B cell (primary cell): ENCODE results near the gene PFN1. TPM values are rescaled to one million over a fixed set of nuclear protein-coding genes. Genes with fewer than 3 reads are reported as not detected.

Source experiments
- ATAC-seq: fragments of 200-7000 bp; cut with Tn5 transposase; one replicate; pipeline ENCODE4 v1.10.0; 2021; ENCODE audit warnings: low read depth, mild to moderate bottlenecking, moderate number of reproducible peaks, moderate library complexity
- CTCF ChIA-PET: fragments of 350-600 bp; sonication (Branson Sonifier 250); formaldehyde crosslinking; loops from one replicate; lab custom pipeline; 2021; ENCODE audit warnings: antibody characterized with exemption, inconsistent platforms; lab: Charles Lee
- POLR2A ChIA-PET: fragments of 350-600 bp; sonication (Branson Sonifier 250); formaldehyde crosslinking; loops from one replicate; lab custom pipeline; 2021; ENCODE audit warnings: antibody characterized with exemption; lab: Charles Lee
- DNase-seq: peaks from one replicate; pipeline ENCODE4 v3.0.0; 2013
- H2AFZ ChIP-seq: 2 replicates; pipeline ENCODE4 v1.6.1; 2012; ENCODE audit warnings: mild to moderate bottlenecking, low read depth, low read length; ENCODE audit not compliant: insufficient read depth, poor library complexity, severe bottlenecking
- H3K27ac ChIP-seq, 2 donors: 1 replicate in 1 of 2; 2 replicates in 1 of 2; pipeline ENCODE4 v1.5.1; 2012 to 2013; ENCODE audit warnings: low read length in 2 of 2, mild to moderate bottlenecking in 2 of 2, moderate library complexity in 1 of 2
- H3K27me3 ChIP-seq, 4 experiments: fragments of 200-600 bp in 1 of 4; sonication (generic) in 1 of 4; replicated peaks in 1 of 4; 1 replicate in 2 of 4; 2 replicates in 2 of 4; pipeline versions ENCODE4 v1.6.1 to v1.7.0; 2013 to 2016; ENCODE audit warnings: low read length in 3 of 4, mild to moderate bottlenecking in 2 of 4, mixed read lengths in 1 of 4, moderate library complexity in 1 of 4; ENCODE audit not compliant: insufficient read depth in 4 of 4, control insufficient read depth in 3 of 4; ENCODE audit errors: control extremely low read depth in 1 of 4
- H3K36me3 ChIP-seq, 2 experiments: replicated peaks in 1 of 2; 1 replicate in 1 of 2; 2 replicates in 1 of 2; pipeline versions ENCODE4 v1.6.1 to v1.7.1; 2013; ENCODE audit warnings: low read length in 1 of 2; ENCODE audit not compliant: insufficient read depth in 2 of 2, control insufficient read depth in 1 of 2; ENCODE audit errors: control extremely low read depth in 1 of 2, extremely low read depth in 1 of 2
- H3K4me1 ChIP-seq, 2 donors: fragments of 200-600 bp in 1 of 2; sonication (generic) in 1 of 2; 1 replicate in 1 of 2; 2 replicates in 1 of 2; pipeline versions ENCODE4 v1.5.1 to v1.6.1; 2013 to 2017; ENCODE audit warnings: low read length in 2 of 2; ENCODE audit not compliant: control insufficient read depth in 2 of 2, insufficient read depth in 2 of 2
- H3K4me2 ChIP-seq: replicated peaks from 2 replicates; pipeline ENCODE3; 2012; ENCODE audit warnings: mild to moderate bottlenecking, low read depth, low read length; ENCODE audit not compliant: poor library complexity, severe bottlenecking
- H3K4me3 ChIP-seq, 5 experiments: fragments of 200-600 bp in 1 of 5; sonication (generic) in 1 of 5; 1 replicate in 3 of 5; 2 replicates in 2 of 5; pipeline versions ENCODE4 v1.5.1 to v1.7.0; 2011 to 2016; ENCODE audit warnings: low read length in 4 of 5, mild to moderate bottlenecking in 4 of 5, low read depth in 2 of 5, control low read depth in 1 of 5, moderate library complexity in 1 of 5; ENCODE audit not compliant: insufficient read depth in 1 of 5; ENCODE audit errors: control extremely low read depth in 1 of 5, extremely low read depth in 1 of 5
- H3K79me2 ChIP-seq: fragments of 200-600 bp; sonication (generic); one replicate; pipeline ENCODE4 v1.6.0; 2016; ENCODE audit warnings: low read length; ENCODE audit not compliant: control insufficient read depth, insufficient read depth
- H3K9ac ChIP-seq: fragments of 200-600 bp; sonication (generic); 2 replicates; pipeline ENCODE4 v1.6.1; 2017; ENCODE audit warnings: mild to moderate bottlenecking, low read length, moderate library complexity
- H3K9me3 ChIP-seq, 3 donors: one replicate each; pipeline versions ENCODE4 v1.6.1 to v1.7.1; 2013; ENCODE audit warnings: low read length in 2 of 3; ENCODE audit not compliant: control insufficient read depth in 2 of 3, insufficient read depth in 1 of 3; ENCODE audit errors: control extremely low read depth in 1 of 3
- H4K20me1 ChIP-seq: 2 replicates; pipeline ENCODE4 v1.6.0; 2012; ENCODE audit warnings: mild to moderate bottlenecking, low read length; ENCODE audit not compliant: insufficient read depth, control insufficient read depth, poor library complexity, severe bottlenecking
- H3K27ac Mint-ChIP-seq: one replicate; pipeline ENCODE4 v1.8.0; 2021; ENCODE audit warnings: mixed read lengths
- H3K27me3 Mint-ChIP-seq: one replicate; pipeline ENCODE4 v1.8.0; 2021; ENCODE audit warnings: mixed read lengths
- H3K4me1 Mint-ChIP-seq: one replicate; pipeline ENCODE4 v1.8.0; 2021; ENCODE audit warnings: mixed read lengths
- H3K4me3 Mint-ChIP-seq: one replicate; pipeline ENCODE4 v1.8.0; 2021; ENCODE audit warnings: mixed read lengths
- H3K9me3 Mint-ChIP-seq: one replicate; pipeline ENCODE4 v1.8.0; 2022; ENCODE audit warnings: mixed read lengths; ENCODE audit not compliant: insufficient read depth
- CTCF ChIP-seq: fragments of 200-600 bp; IDR thresholded peaks from one replicate; pipeline ENCODE4 v1.8.0; 2022; ENCODE audit warnings: antibody characterized with exemption, mild to moderate bottlenecking
- EZH2 ChIP-seq: IDR thresholded peaks from 2 replicates; pipeline ENCODE4 v1.6.1; 2012; ENCODE audit warnings: borderline replicate concordance, low read depth, mild to moderate bottlenecking, moderate library complexity, low read length; ENCODE audit not compliant: insufficient read depth, poor library complexity, severe bottlenecking
- WGBS: methylation state at CpG from one replicate; pipeline ENCODE4 v1.1.5; 2013; ENCODE audit warnings: missing lambda C conversion rate; ENCODE audit not compliant: insufficient coverage; 5-methylcytosine and 5-hydroxymethylcytosine counted together
- intact Hi-C: fragments of 100-400 bp; cut with micrococcal nuclease; formaldehyde crosslinking; loops from one replicate; pipeline ENCODE4 v1.10.0; 2022
- polyA plus RNA-seq: library from polyadenylated mRNA; depleted of rRNA; stranded (reverse); fragments of >200 nt; gene quantifications from 2 replicates; pipeline ENCODE4 v1.2.3, GENCODE V29; 2012
- total RNA-seq, 2 donors: library from RNA; stranded (reverse); fragments of 120-200 nt in 1 of 2; gene quantifications; 1 replicate in 1 of 2; 2 replicates in 1 of 2; pipeline versions ENCODE4 v1.2.3 to v1.2.4, GENCODE V29; 2013 to 2022

PFN1 gene
- total and polyA plus RNA-seq, 2 donors (not counting 1 experiment from before 2014, with no cell fraction given), result 330 to 609 TPM

DNA sequence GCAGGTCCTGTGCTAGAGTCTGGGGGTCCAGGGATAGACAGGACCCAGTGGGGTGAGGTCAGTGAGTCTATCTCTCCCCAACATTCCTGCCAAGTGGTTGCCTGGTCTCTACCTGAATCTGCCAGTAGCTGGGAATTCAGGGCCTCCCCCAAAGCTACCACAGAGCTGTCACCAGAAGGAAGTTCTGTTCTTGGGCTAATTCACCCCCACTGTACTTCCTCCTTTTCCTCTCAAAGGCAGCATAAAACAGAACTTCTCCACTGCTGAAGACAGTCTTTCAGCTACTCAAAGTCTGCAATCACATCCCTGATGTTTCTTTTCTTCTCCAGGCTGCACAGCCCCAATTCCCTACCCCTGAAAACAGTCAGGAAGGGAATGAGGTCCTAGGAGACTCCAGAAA, 30.4 kb upstream of the PFN1 start:
- peak; percentile 76 for DNase-seq
- H3K4me1 Mint-ChIP-seq, result peaks cover 40% of the 10 kb centered on the region
- ATAC-seq, result peak; percentile 55
- Histone ChIP-seq H3K79me2 (peaks cover 11% of the 10 kb centered on the region), H2AFZ (peak overlapping the region; percentile 13), H4K20me1 (no peaks in the 10 kb centered on the region), H3K9ac (peak overlapping the region; percentile 13), H3K4me3 (peak overlapping the region in 1 of 5 experiments; percentile 15), H3K4me1 (peaks cover 18 to 35% of the 10 kb centered on the region in 2 donors), H3K36me3 (peaks cover 0 to 61% of the 10 kb centered on the region in 2 experiments), H3K27me3 (no peaks in the 10 kb centered on the region), H3K4me2 (peak overlapping the region; percentile 55), H3K9me3 (no peaks in the 10 kb centered on the region), H3K27ac (peak overlapping the region; percentile 23 to 29)
- H3K27ac Mint-ChIP-seq, result peak overlapping the region; percentile 78
- no peaks in the 10 kb centered on the region for H3K27me3 Mint-ChIP-seq
- no peak overlapping the region for H3K4me3 Mint-ChIP-seq
- TF ChIP-seq CTCF (no peak), EZH2 (no peak)
- intact Hi-C loops, result no loop called here
- no peaks in the 10 kb centered on the region for H3K9me3 Mint-ChIP-seq
- POLR2A ChIA-PET, result interaction anchor here (0.6 to 1.2 kb wide), 3 partner anchors 11 to 73 kb away, joined by 3 to 4 read pairs (median 4); partner anchors contain the start of genes RNF167, SLC25A11 and SPAG7
- CTCF ChIA-PET, result interaction anchor here (0.7 to 4.3 kb wide), 9 partner anchors 9 to 104 kb away, joined by 3 to 34 read pairs (median 5); partner anchors contain the start of genes CAMTA2, CHRNE, RNF167 and SLC25A11

- Mint-ChIP-seq H3K4me3 (no peak overlapping the region), H3K27me3 (no peaks in the 10 kb centered on the region), H3K27ac (no peak overlapping the region), H3K4me1 (peaks cover 16% of the 10 kb centered on the region), H3K9me3 (no peaks in the 10 kb centered on the region)
- Histone ChIP-seq H3K27ac (no peak overlapping the region), H3K4me2 (no peak overlapping the region), H3K27me3 (no peaks in the 10 kb centered on the region), H4K20me1 (no peaks in the 10 kb centered on the region), H2AFZ (no peak overlapping the region), H3K4me3 (no peak overlapping the region), H3K9me3 (no peaks in the 10 kb centered on the region), H3K79me2 (peaks cover 7% of the 10 kb centered on the region), H3K9ac (no peak overlapping the region), H3K36me3 (peaks cover 0 to 60% of the 10 kb centered on the region in 2 experiments), H3K4me1 (peaks cover 12 to 14% of the 10 kb centered on the region in 2 donors)
- CTCF ChIA-PET, result interaction anchor here (0.6 to 1.9 kb wide), 3 partner anchors 65 to 89 kb away, joined by 3 to 5 read pairs (median 4); partner anchors contain the start of gene CHRNE
- intact Hi-C loops, result no loop called here
- POLR2A ChIA-PET, result no interaction called here
- TF ChIP-seq CTCF (no peak), EZH2 (no peak)
- WGBS, result 98% methylated on average over 5 of the region's 9 CpGs
- DNase-seq (no peak), ATAC-seq (no peak)
Measured at GRCh38 chr17:4974115-4974670, 25.9 kb upstream of the PFN1 start.
